Erythroblast (primary cell): Measurements from ENCODE around the gene TMPO.
"Not testable (repeated sequence)": the region's sequence is repeated elsewhere in the genome, so short reads cannot be mapped to it uniquely, and the experiment has no call there.

ENCODE experiments used
- DNase-seq, 2 experiments: peaks; one replicate each; lab custom pipeline; 2025; lab: John Stamatoyannopoulos, UW
- GATA1 ChIP-seq: IDR thresholded peaks from 2 replicates; pipeline ENCODE4 v1.6.1; 2011; ENCODE audit warnings: low read depth, mild to moderate bottlenecking, control low read depth, low read length, moderate library complexity
- POLR2A ChIP-seq: IDR thresholded peaks from 2 replicates; pipeline ENCODE4 v1.6.1; 2011; ENCODE audit warnings: mild to moderate bottlenecking, low read length

Gene TMPO

DNA sequence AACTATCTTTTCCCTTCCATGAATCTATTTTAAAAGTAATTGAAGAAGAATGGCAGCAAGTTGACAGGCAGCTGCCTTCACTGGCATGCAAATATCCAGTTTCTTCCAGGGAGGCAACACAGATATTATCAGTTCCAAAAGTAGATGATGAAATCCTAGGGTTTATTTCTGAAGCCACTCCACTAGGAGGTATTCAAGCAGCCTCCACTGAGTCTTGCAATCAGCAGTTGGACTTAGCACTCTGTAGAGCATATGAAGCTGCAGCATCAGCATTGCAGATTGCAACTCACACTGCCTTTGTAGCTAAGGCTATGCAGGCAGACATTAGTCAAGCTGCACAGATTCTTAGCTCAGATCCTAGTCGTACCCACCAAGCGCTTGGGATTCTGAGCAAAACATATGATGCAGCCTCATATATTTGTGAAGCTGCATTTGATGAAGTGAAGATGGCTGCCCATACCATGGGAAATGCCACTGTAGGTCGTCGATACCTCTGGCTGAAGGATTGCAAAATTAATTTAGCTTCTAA lies 18.4 kb downstream of the TMPO start:
- TF ChIP-seq GATA1 (no peak), POLR2A (no peak)
- DNase-seq: peak; percentile 55 to 73

GRCh38 chr12:98538031-98538430 lies 22.6 kb downstream of the TMPO start:
- TF ChIP-seq GATA1: no peak
- TF ChIP-seq POLR2A: no peak

DNA sequence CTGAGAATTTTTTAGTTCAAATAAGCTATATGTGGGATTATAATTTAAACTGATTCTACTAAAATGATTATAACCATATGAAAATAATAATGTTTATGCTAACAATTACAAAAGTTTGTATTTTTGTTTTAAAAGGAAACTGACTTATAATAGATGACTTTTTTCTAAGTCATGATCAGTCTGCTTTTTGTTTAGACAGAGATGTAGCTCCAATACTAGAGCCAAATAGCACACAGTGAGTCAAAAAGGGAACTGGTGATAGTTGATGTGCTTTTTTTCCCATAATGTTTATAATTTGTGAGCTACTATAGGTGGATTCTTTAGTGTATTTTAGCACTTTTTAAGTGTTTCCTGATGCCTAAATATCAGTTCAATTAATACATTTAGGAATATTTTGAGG lies 28.3 kb downstream of the TMPO start:
- no peak for DNase-seq
- TF ChIP-seq POLR2A: no peak

More at GRCh38 chr12:98538031-98538430, 22.6 kb downstream of the TMPO start:
- DNase-seq: no peak

DNA sequence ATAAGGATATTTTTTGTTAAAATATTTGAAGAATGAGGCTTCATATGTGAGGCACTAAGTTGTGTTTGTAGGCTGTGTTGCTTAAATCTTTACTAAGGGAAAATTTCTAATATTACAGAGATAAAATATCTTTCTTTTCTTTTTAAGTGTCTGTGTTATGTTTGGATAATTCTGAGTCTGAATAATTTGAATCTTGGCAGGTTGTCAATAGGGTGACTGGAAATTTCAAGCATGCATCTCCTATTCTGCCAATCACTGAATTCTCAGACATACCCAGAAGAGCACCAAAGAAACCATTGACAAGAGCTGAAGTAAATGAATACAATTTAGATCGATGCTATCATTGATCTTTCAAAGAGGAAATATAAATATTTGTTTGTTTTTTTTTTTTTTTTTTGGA lies 29.4 kb downstream of the TMPO start:
- DNase-seq: no peak
- no peak for TF ChIP-seq GATA1
- no peak for TF ChIP-seq POLR2A

DNA sequence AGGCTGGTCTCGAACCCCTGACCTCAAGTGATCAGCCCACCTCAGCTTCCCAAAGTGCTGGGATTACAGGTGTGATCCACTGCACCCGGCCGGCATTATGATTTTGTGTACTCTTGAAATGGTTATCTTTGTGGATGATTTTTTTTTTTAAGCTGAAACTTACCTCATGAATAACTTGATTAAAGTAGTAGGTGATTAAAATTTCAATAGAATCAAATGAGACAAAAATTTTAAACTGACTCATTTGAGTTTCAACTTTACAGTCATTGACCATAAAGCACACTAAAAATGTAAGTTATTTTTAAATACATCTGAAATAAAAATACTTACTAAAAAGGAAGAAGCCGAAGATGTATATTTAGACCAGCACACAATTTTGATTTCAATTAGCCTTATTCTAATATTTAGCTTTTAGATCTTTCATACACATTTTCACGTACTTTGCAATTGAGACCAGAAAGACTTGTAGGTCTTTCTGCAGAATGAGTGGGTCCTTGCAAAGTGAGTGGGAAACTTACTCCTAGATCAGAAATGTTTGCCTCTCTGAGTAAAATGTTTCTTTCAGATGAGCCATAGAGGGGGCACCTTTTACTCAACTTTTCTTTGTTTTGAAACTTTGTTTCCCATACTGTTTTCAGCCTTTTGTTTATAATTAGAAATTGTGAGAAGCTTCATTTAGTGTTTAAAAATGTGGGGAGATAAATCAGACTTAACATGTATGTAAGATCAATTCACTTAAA lies 34.2 kb downstream of the TMPO start:
- no peak for DNase-seq
- no peak for TF ChIP-seq GATA1

DNA sequence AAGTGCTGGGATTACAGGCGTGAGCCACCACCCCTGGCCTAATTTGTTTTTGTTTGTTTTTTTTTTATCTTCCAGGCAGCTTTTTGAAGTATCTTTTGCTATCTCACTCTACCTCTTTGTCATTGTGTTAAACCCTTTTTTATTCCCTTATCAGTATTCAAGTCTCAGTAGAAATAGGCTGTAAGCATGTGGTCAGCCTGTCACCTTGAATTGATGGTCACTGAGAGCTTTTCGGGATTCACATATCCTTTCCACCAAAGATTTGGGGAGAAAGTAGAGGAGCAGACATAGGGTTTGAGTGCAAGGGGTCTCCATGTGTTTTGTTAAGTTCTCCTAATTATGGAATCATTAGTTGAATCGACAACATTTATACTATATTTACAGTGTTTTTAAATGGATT lies 36.4 kb downstream of the TMPO start:
- DNase-seq: no peak
- TF ChIP-seq POLR2A (no peak), GATA1 (no peak)

GRCh38 chr12:98558097-98558496 lies 42.7 kb downstream of the TMPO start:
- not testable (repeated sequence) for DNase-seq

DNA sequence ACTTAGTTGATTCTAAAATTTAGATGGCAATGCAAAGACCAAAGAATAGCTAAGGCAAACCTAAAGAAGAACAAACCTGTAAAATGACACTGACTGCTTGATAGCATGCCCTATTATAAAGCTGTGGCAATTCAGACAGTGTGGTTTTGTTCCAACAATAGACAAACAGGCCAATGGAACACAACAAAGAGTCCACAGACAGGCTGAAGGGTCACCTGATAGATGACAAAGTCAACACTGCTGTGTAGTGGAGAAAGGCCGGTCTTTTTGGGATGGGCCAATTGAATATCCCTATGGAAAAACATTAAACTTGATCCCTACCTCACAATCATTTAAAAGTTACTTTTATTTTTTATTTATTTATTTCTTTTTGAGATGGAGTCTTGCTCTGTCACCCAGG lies 44.3 kb downstream of the TMPO start:
- no peak for DNase-seq
- TF ChIP-seq GATA1 (no peak), POLR2A (no peak)

DNA sequence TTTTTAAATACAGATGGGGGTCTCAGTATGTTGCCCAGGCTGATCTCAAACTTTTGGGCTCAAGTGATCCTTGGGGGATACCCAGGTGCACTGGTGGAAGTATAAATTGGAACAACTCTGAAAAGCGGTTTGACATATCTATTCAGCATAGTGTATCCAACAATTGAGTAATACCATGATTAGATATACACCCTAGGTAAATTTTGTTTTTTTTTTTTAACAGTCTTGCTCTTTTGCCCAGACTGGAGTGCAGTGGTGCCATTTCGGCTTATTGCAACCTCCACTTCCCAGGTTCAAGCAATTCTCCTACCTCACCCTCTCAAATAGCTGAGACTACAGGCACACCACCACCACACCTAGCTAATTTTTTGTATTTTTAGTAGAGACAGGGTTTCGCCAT lies 46.5 kb downstream of the TMPO start:
- DNase-seq: no peak
- TF ChIP-seq POLR2A (no peak), GATA1 (no peak)

- no peak for DNase-seq
- TF ChIP-seq POLR2A (no peak), GATA1 (no peak)
These were observed 56.6 kb downstream of the TMPO start for GRCh38 chr12:98572010-98572409.

GRCh38 chr12:98574110-98574509 lies 58.7 kb downstream of the TMPO start:
- no peak for TF ChIP-seq POLR2A
- TF ChIP-seq GATA1: no peak
- DNase-seq: no peak

GRCh38 chr12:98575013-98575412 lies 59.6 kb downstream of the TMPO start:
- TF ChIP-seq GATA1 (no peak), POLR2A (no peak)
- no peak for DNase-seq

DNA sequence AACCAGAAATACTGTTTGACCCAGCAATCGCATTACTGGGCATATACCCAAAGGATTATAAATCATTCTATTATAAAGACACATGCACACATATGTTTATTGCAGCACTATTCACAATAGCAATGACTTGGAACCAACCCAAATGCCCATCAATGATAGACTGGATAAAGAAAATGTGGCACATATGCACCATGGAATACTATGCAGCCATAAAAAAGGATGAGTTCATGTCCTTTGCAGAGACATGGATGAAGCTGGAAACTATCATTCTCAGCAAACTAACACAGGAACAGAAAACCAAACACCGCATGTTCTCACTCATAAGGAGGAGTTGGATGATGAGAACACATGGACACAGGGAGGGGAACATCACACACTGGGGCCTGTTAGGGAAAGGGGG lies 61.4 kb downstream of the TMPO start:
- not testable (repeated sequence) for DNase-seq

DNA sequence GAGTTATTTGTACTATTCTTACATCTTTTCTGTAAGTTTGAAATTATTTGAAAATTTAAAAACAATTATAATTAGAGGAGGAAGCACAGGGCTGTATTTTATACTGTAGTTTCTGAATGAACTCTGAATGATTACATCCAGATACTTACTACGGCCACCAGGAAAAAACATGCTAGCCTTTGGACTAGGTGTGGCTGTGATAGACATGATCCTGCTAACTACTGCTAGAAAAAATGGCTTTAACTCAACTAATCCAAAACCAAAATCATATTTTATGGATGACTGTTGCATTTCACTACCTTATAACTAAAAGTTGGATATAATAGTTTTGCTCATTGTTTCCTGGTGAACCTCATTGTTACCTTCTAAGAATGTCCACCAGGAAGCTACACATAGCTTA lies 63.0 kb downstream of the TMPO start:
- TF ChIP-seq POLR2A (no peak), GATA1 (no peak)
- DNase-seq: no peak

DNA sequence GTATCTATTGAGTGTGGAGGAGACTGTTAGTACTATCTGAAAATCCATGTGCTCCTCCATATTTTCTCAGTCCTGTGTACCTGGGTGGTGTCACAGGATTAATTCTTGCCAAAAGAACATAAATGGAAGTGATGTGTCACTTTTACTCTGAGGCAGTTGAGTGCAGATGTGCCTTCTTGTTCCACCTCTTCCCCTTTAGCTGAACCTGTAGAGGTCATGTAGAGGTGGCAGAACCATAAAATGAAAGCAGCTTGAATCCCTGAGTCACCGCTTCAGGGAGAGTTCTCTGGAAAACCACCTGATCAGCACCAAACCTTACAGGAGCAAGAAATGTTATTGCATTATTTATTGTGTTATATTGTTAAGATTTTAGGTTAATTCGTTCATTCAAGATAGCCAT lies 63.4 kb downstream of the TMPO start:
- no peak for DNase-seq
- TF ChIP-seq POLR2A: no peak
- no peak for TF ChIP-seq GATA1
